GM18520 (cell line): Measurements from ENCODE around the gene IPMK.
"Not testable (repeated sequence)": the region's sequence is repeated elsewhere in the genome, so short reads cannot be mapped to it uniquely, and the experiment has no call there.

Source experiments
- ATAC-seq: cut with Tn5 transposase; IDR thresholded peaks from one replicate; pipeline ENCODE4 v1.9.1; 2021; ENCODE audit not compliant: unreplicated experiment

The IPMK gene

GRCh38 chr10:58157076-58157766 is 110.5 kb downstream of the IPMK start:
- no peak for ATAC-seq

- not testable (repeated sequence) for ATAC-seq
These were observed 111.8 kb downstream of the IPMK start for GRCh38 chr10:58155941-58156340.

GRCh38 chr10:58153751-58154150 is 113.9 kb downstream of the IPMK start:
- no peak for ATAC-seq

- ATAC-seq: no peak
These were observed 114.9 kb downstream of the IPMK start for GRCh38 chr10:58152673-58153263.

GRCh38 chr10:58150290-58150689 is 117.4 kb downstream of the IPMK start:
- no peak for ATAC-seq

- ATAC-seq: no peak
These were observed 123.8 kb downstream of the IPMK start for GRCh38 chr10:58143944-58144343.
